ENCODE data around the gene FAM98C. TPM values are rescaled to one million over a fixed set of nuclear protein-coding genes. Genes with fewer than 3 reads are reported as not detected.

FAM98C gene
- polyA plus RNA-seq, 1 experiment = 12.2 TPM

DNA sequence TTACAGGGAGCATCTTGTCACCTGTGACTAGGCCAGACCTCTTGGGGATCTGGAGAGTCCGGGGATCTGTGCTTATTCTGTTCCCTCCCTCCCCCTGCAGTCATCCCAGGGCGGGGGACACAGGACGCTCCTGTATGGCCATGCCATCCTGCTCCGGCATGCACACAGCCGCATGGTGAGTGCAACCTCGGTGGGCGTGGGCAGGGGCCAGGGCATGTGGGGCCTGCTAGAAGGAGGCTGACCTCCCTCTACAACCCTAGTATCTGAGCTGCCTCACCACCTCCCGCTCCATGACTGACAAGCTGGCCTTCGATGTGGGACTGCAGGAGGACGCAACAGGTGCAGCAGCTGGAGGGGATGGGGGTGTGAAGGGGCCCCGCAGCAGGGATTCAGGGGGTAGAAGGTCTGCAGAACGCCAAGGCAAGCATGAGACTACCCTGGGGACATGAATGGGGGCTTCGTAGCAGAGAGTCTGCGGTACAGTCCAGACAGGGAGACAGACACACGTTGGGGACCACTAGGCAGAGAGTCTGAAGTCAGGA, 40.6 kb downstream of the FAM98C start:
- no peaks in the 10 kb centered on the region for H3K27me3 ChIP-seq (ENCODE audit: control insufficient read depth, insufficient read depth, low read length)
- H3K4me3 ChIP-seq (ENCODE audit: low read depth, low read length) = no peak overlapping the region
- ChIA-PET CTCF (no interaction called here), POLR2A (no interaction called here)
- no peak for DNase-seq (ENCODE audit: low read depth)
- TF ChIP-seq, protein P1, sequence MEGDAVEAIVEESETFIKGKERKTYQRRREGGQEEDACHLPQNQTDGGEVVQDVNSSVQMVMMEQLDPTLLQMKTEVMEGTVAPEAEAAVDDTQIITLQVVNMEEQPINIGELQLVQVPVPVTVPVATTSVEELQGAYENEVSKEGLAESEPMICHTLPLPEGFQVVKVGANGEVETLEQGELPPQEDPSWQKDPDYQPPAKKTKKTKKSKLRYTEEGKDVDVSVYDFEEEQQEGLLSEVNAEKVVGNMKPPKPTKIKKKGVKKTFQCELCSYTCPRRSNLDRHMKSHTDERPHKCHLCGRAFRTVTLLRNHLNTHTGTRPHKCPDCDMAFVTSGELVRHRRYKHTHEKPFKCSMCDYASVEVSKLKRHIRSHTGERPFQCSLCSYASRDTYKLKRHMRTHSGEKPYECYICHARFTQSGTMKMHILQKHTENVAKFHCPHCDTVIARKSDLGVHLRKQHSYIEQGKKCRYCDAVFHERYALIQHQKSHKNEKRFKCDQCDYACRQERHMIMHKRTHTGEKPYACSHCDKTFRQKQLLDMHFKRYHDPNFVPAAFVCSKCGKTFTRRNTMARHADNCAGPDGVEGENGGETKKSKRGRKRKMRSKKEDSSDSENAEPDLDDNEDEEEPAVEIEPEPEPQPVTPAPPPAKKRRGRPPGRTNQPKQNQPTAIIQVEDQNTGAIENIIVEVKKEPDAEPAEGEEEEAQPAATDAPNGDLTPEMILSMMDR (IDR thresholded peaks at IDR 0.05; ENCODE audit: insufficient read depth, low read depth, low read length) = no peak
- no peaks in the 10 kb centered on the region for H3K36me3 ChIP-seq (ENCODE audit: control insufficient read depth, insufficient read depth, low read length)

DNA sequence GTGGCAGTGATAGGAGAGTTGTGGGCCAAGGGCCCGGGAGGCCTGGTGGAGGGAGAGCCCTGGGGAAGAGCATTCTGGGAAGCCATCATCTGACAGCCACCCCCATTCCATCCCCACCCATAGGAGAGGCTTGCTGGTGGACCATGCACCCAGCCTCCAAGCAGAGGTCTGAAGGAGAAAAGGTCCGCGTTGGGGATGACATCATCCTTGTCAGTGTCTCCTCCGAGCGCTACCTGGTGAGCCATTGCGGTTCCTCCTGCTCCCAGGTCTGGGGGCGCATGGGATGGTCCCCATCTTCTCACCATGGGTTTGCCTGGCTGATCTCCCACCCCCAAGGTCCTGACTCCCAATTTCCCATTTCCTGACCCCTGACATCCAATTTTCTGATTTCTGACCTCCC, 41.1 kb downstream of the FAM98C start:
- CTCF ChIA-PET = no interaction called here
- no peak for DNase-seq (ENCODE audit: low read depth)
- H3K4me3 ChIP-seq (ENCODE audit: low read depth, low read length) = no peak overlapping the region
- no peaks in the 10 kb centered on the region for H3K27me3 ChIP-seq (ENCODE audit: control insufficient read depth, insufficient read depth, low read length)
- TF ChIP-seq, protein P1 (IDR thresholded peaks at IDR 0.05; ENCODE audit: insufficient read depth, low read depth, low read length) = no peak
- no peaks in the 10 kb centered on the region for H3K36me3 ChIP-seq (ENCODE audit: control insufficient read depth, insufficient read depth, low read length)
- POLR2A ChIA-PET = no interaction called here

DNA sequence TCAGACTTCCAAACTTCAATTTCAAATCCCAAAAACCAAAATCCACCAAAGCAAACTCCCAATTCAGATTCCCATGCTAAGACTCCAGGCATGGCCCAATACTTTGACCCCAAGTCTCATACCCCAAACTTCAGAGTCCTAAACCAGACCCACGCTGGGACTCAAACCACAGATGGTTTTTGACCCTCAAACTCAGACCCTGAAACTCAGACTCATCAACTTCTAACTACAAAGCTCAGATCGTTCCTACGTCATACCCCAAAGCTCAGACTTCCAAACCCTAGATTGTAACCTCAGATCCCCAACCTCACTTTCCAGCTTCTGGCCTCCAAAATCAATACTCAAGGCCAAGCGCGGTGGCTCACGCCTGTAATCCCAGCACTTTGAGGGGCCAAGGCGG, 42.5 kb downstream of the FAM98C start:
- H3K27me3 ChIP-seq (ENCODE audit: control insufficient read depth, insufficient read depth, low read length) = no peaks in the 10 kb centered on the region
- no peak for DNase-seq (ENCODE audit: low read depth)
- TF ChIP-seq, protein P1 (IDR thresholded peaks at IDR 0.05; ENCODE audit: insufficient read depth, low read depth, low read length) = no peak
- CTCF ChIA-PET = no interaction called here
- no peak overlapping the region for H3K4me3 ChIP-seq (ENCODE audit: low read depth, low read length)
- POLR2A ChIA-PET = no interaction called here
- H3K36me3 ChIP-seq (ENCODE audit: control insufficient read depth, insufficient read depth, low read length) = no peaks in the 10 kb centered on the region

DNA sequence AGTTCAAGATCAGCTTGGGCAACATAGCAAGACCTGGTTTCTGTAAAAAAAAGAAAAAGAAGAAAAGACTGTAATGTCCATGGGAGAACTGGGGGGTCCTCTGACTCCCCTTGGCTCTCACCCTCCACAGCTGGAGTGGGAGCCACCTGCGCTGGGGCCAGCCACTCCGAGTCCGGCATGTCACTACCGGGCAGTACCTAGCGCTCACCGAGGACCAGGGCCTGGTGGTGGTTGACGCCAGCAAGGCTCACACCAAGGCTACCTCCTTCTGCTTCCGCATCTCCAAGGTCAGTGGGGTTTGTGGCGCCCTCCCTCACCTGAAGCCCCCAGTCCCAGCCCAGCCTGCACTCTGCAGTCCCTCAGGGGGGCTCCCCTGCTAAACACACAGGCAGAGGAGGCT, 45.3 kb downstream of the FAM98C start:
- H3K4me3 ChIP-seq (ENCODE audit: low read depth, low read length) = no peak overlapping the region
- no peaks in the 10 kb centered on the region for H3K36me3 ChIP-seq (ENCODE audit: control insufficient read depth, insufficient read depth, low read length)
- no peak for DNase-seq (ENCODE audit: low read depth)
- ChIA-PET CTCF (no interaction called here), POLR2A (no interaction called here)
- H3K27me3 ChIP-seq (ENCODE audit: control insufficient read depth, insufficient read depth, low read length) = no peaks in the 10 kb centered on the region
- TF ChIP-seq, protein P1 (IDR thresholded peaks at IDR 0.05; ENCODE audit: insufficient read depth, low read depth, low read length) = no peak

DNA sequence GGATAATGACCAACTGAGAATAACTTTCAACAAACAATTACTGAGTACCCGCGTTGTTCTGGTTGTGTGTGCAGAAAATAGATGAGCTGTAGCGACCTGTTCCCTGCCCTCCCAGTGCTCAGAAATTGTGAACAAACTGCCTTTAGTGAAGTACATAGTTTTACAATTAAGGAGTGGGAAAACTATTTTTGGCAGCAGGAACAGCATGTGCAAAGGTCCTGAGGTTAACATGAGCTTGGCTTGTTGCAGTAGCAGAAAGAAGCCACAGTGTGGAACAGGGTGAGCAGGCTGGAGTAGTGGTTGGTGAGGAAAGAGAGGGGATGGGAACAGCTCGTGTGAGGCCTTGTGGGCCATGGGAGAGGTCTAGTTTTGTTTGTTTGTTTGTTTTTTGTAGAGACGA, 46.6 kb downstream of the FAM98C start:
- Histone ChIP-seq H3K36me3 (ENCODE audit: control insufficient read depth, insufficient read depth, low read length) (no peaks in the 10 kb centered on the region), H3K27me3 (ENCODE audit: control insufficient read depth, insufficient read depth, low read length) (no peaks in the 10 kb centered on the region), H3K4me3 (ENCODE audit: low read depth, low read length) (no peak overlapping the region)
- POLR2A ChIA-PET = no interaction called here
- TF ChIP-seq, protein P1 (IDR thresholded peaks at IDR 0.05; ENCODE audit: insufficient read depth, low read depth, low read length) = no peak
- no peak for DNase-seq (ENCODE audit: low read depth)
- CTCF ChIA-PET = interaction anchor here (0.5 kb wide), 1 partner anchor 1394 kb away, joined by 3 read pairs; no protein-coding TSS in a partner anchor
